ENCODE data around the gene GPAT3. TPM values are rescaled to one million over a fixed set of nuclear protein-coding genes. Genes with fewer than 3 reads are reported as not detected.

Gene GPAT3
- total and polyA plus RNA-seq, 2 experiments from 2014 or later = 1.2 to 2.0 TPM

DNA sequence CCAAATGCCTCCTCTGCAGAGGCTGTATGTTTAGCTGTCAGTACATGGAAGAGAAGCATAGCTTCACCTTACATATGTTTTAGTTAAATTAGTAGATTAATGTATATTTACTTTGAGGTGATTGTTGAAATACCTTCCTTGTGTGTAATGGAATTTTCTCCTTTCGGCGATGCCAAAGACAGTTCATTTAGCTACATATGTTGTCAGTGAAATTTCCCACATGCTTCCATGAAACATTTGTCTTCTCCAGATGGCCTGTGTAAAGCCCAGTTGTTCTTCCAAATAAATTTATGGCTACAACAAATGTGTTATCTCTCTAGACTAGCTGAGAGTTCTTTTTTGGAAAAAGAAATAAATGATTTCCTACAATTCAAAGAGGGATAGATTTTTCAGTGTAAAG lies 95.2 kb downstream of the GPAT3 start (continued):
- TF ChIP-seq EZH2 (IDR thresholded peaks at IDR 0.05; ENCODE audit: low read depth, unreplicated experiment) = no peak

DNA sequence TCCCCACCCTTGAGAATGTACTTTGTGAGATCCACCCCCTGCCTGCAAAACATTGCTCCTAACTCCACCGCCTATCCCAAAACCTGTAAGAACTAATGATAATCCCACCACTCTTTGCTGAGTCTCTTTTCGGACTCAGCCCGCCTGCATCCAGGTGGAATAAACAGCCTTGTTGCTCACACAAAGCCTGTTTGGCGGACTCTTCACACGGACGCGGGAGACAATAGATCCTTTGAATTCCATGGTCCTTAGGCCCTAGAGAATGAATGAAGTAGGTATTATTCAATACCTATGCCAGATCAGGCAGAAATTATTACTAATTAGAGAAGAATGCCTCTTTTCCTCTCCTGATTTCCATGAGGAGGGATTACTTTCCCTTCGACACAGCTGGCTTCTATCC lies 101.0 kb downstream of the GPAT3 start:
- no peaks in the 10 kb centered on the region for H3K9me2 ChIP-seq (ENCODE audit: insufficient read depth)
- Mint-ChIP-seq H3K27ac (no peak overlapping the region), H3K9me3 (no peaks in the 10 kb centered on the region), H3K4me1 (no peaks in the 10 kb centered on the region), H3K27me3 (ENCODE audit: insufficient read depth, low read depth, poor library complexity) (peaks cover 5% of the 10 kb centered on the region), H3K36me3 (ENCODE audit: low read depth) (no peaks in the 10 kb centered on the region), H3K4me3 (no peak overlapping the region)
- no peak overlapping the region for H3K27ac ChIP-seq (ENCODE audit: low read depth)
- no peak for DNase-seq (ENCODE audit: low spot score)
- no peak overlapping the region for H3K4me3 ChIP-seq
- H3K4me2 ChIP-seq = no peak overlapping the region
- TF ChIP-seq POLR2AphosphoS5 (IDR thresholded peaks at IDR 0.05; ENCODE audit: low read depth) (no peak), NANOG (IDR thresholded peaks at IDR 0.05; ENCODE audit: borderline replicate concordance) (no peak), ZNF114 (CRISPR knock-in tag; IDR thresholded peaks at IDR 0.05) (no peak), CREB1 (CRISPR knock-in tag; IDR thresholded peaks at IDR 0.05; ENCODE audit: low read depth) (no peak), JUNB (IDR thresholded peaks at IDR 0.05; ENCODE audit: unreplicated experiment) (no peak), EZH2phosphoT487 (IDR thresholded peaks at IDR 0.05; ENCODE audit: unreplicated experiment) (no peak), STAT1 (IDR thresholded peaks at IDR 0.05; ENCODE audit: unreplicated experiment) (no peak), ZNF331 (CRISPR knock-in tag; IDR thresholded peaks at IDR 0.05; ENCODE audit: low read depth) (no peak)
- TF ChIP-seq, protein P1, sequence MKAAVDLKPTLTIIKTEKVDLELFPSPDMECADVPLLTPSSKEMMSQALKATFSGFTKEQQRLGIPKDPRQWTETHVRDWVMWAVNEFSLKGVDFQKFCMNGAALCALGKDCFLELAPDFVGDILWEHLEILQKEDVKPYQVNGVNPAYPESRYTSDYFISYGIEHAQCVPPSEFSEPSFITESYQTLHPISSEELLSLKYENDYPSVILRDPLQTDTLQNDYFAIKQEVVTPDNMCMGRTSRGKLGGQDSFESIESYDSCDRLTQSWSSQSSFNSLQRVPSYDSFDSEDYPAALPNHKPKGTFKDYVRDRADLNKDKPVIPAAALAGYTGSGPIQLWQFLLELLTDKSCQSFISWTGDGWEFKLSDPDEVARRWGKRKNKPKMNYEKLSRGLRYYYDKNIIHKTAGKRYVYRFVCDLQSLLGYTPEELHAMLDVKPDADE (IDR thresholded peaks at IDR 0.05) = no peak
- TF ChIP-seq, protein P2, sequence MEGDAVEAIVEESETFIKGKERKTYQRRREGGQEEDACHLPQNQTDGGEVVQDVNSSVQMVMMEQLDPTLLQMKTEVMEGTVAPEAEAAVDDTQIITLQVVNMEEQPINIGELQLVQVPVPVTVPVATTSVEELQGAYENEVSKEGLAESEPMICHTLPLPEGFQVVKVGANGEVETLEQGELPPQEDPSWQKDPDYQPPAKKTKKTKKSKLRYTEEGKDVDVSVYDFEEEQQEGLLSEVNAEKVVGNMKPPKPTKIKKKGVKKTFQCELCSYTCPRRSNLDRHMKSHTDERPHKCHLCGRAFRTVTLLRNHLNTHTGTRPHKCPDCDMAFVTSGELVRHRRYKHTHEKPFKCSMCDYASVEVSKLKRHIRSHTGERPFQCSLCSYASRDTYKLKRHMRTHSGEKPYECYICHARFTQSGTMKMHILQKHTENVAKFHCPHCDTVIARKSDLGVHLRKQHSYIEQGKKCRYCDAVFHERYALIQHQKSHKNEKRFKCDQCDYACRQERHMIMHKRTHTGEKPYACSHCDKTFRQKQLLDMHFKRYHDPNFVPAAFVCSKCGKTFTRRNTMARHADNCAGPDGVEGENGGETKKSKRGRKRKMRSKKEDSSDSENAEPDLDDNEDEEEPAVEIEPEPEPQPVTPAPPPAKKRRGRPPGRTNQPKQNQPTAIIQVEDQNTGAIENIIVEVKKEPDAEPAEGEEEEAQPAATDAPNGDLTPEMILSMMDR (conservative IDR thresholded peaks at IDR 0.05; ENCODE audit: low read depth in 2 of 2) = no peak
- TF ChIP-seq, protein P3, sequence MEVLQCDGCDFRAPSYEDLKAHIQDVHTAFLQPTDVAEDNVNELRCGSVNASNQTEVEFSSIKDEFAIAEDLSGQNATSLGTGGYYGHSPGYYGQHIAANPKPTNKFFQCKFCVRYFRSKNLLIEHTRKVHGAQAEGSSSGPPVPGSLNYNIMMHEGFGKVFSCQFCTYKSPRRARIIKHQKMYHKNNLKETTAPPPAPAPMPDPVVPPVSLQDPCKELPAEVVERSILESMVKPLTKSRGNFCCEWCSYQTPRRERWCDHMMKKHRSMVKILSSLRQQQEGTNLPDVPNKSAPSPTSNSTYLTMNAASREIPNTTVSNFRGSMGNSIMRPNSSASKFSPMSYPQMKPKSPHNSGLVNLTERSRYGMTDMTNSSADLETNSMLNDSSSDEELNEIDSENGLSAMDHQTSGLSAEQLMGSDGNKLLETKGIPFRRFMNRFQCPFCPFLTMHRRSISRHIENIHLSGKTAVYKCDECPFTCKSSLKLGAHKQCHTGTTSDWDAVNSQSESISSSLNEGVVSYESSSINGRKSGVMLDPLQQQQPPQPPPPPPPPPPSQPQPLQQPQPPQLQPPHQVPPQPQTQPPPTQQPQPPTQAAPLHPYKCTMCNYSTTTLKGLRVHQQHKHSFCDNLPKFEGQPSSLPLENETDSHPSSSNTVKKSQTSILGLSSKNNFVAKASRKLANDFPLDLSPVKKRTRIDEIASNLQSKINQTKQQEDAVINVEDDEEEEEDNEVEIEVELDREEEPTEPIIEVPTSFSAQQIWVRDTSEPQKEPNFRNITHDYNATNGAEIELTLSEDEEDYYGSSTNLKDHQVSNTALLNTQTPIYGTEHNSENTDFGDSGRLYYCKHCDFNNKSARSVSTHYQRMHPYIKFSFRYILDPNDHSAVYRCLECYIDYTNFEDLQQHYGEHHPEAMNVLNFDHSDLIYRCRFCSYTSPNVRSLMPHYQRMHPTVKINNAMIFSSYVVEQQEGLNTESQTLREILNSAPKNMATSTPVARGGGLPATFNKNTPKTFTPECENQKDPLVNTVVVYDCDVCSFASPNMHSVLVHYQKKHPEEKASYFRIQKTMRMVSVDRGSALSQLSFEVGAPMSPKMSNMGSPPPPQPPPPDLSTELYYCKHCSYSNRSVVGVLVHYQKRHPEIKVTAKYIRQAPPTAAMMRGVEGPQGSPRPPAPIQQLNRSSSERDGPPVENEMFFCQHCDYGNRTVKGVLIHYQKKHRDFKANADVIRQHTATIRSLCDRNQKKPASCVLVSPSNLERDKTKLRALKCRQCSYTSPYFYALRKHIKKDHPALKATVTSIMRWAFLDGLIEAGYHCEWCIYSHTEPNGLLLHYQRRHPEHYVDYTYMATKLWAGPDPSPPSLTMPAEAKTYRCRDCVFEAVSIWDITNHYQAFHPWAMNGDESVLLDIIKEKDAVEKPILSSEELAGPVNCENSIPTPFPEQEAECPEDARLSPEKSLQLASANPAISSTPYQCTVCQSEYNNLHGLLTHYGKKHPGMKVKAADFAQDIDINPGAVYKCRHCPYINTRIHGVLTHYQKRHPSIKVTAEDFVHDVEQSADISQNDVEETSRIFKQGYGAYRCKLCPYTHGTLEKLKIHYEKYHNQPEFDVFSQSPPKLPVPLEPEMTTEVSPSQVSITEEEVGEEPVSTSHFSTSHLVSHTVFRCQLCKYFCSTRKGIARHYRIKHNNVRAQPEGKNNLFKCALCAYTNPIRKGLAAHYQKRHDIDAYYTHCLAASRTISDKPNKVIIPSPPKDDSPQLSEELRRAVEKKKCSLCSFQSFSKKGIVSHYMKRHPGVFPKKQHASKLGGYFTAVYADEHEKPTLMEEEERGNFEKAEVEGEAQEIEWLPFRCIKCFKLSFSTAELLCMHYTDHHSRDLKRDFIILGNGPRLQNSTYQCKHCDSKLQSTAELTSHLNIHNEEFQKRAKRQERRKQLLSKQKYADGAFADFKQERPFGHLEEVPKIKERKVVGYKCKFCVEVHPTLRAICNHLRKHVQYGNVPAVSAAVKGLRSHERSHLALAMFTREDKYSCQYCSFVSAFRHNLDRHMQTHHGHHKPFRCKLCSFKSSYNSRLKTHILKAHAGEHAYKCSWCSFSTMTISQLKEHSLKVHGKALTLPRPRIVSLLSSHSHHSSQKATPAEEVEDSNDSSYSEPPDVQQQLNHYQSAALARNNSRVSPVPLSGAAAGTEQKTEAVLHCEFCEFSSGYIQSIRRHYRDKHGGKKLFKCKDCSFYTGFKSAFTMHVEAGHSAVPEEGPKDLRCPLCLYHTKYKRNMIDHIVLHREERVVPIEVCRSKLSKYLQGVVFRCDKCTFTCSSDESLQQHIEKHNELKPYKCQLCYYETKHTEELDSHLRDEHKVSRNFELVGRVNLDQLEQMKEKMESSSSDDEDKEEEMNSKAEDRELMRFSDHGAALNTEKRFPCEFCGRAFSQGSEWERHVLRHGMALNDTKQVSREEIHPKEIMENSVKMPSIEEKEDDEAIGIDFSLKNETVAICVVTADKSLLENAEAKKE (CRISPR knock-in tag; IDR thresholded peaks at IDR 0.05) = no peak
- TF ChIP-seq, protein P4, sequence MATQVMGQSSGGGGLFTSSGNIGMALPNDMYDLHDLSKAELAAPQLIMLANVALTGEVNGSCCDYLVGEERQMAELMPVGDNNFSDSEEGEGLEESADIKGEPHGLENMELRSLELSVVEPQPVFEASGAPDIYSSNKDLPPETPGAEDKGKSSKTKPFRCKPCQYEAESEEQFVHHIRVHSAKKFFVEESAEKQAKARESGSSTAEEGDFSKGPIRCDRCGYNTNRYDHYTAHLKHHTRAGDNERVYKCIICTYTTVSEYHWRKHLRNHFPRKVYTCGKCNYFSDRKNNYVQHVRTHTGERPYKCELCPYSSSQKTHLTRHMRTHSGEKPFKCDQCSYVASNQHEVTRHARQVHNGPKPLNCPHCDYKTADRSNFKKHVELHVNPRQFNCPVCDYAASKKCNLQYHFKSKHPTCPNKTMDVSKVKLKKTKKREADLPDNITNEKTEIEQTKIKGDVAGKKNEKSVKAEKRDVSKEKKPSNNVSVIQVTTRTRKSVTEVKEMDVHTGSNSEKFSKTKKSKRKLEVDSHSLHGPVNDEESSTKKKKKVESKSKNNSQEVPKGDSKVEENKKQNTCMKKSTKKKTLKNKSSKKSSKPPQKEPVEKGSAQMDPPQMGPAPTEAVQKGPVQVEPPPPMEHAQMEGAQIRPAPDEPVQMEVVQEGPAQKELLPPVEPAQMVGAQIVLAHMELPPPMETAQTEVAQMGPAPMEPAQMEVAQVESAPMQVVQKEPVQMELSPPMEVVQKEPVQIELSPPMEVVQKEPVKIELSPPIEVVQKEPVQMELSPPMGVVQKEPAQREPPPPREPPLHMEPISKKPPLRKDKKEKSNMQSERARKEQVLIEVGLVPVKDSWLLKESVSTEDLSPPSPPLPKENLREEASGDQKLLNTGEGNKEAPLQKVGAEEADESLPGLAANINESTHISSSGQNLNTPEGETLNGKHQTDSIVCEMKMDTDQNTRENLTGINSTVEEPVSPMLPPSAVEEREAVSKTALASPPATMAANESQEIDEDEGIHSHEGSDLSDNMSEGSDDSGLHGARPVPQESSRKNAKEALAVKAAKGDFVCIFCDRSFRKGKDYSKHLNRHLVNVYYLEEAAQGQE (IDR thresholded peaks at IDR 0.05; ENCODE audit: unreplicated experiment) = no peak
- H4K20me1 ChIP-seq (replicated peaks; ENCODE audit: insufficient read depth) = no peaks in the 10 kb centered on the region
- peak overlapping the region; percentile 69; the same call in 1 of the 2 replicates for H2AFZ ChIP-seq
- H3K4me1 ChIP-seq (ENCODE audit: insufficient read depth) = no peaks in the 10 kb centered on the region
- no peaks in the 10 kb centered on the region for H3K27me3 ChIP-seq (ENCODE audit: insufficient read depth)
- ATAC-seq = no peak
- H3K79me2 ChIP-seq (replicated peaks; ENCODE audit: insufficient read depth) = no peaks in the 10 kb centered on the region
- no peaks in the 10 kb centered on the region for H3F3A ChIP-seq (replicated peaks; ENCODE audit: low read depth)
- no peaks in the 10 kb centered on the region for H3K36me3 ChIP-seq (ENCODE audit: insufficient read depth)

Measured in GM23338 (cell line).